Measurements from ENCODE around the gene UBA5. TPM values are rescaled to one million over a fixed set of nuclear protein-coding genes. Genes with fewer than 3 reads are reported as not detected.

UBA5 gene
- total RNA-seq, 2 experiments from 2014 or later = 31.4 to 39.0 TPM

DNA sequence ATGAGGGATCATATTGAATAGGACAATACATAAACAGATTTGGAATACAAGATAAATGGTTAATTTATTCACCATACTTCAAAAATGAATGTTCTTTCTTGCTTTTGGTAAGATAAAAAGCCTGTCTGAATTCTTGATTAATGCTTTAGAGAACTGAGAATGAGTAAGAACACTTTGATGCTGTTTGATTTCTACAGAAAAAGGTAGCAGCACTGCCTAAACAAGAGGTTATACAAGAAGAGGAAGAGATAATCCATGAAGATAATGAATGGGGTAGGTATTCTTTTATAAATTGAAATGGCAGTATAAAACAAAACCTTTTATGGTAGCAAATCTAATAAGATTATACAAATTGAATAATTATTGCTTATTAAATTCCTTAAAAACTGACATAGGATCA is 15.3 kb downstream of the UBA5 start:
- DNase-seq = no peak
- Mint-ChIP-seq H3K4me1 (ENCODE audit: low read depth) (no peaks in the 10 kb centered on the region), H3K9me3 (ENCODE audit: insufficient read depth) (no peaks in the 10 kb centered on the region), H3K4me3 (no peak overlapping the region), H3K27me3 (ENCODE audit: low read depth) (no peaks in the 10 kb centered on the region), H3K36me3 (ENCODE audit: low read depth) (peaks cover 49% of the 10 kb centered on the region), H3K27ac (no peak overlapping the region)
- POLR2A ChIA-PET = no interaction called here
- no peak for ATAC-seq
- CTCF ChIA-PET = interaction anchor here (0.9 kb wide), 1 partner anchor 138 kb away, joined by 3 read pairs; no protein-coding TSS in a partner anchor

DNA sequence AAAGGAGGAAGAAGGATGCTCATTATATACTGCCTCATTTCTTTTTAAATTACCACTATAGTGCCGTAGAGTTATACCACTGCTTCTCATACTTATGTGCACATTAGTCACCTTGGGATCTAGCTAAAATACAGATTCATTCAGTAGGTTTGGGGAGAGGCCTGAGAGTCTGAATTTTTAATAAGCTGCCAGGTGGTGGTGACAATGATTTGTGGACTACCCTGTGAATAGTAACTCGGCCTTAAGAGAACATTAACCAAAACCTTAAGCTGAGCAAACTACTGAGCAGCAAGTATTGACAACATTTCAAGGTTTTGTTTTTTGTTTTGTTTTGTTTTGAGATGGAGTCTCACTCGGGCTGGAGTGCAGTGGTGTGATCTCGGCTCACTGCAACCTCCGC is 19.8 kb downstream of the UBA5 start:
- ATAC-seq (no peak), DNase-seq (no peak)
- Mint-ChIP-seq H3K27me3 (ENCODE audit: low read depth) (no peaks in the 10 kb centered on the region), H3K4me1 (ENCODE audit: low read depth) (no peaks in the 10 kb centered on the region), H3K27ac (no peak overlapping the region), H3K36me3 (ENCODE audit: low read depth) (peaks cover 44% of the 10 kb centered on the region), H3K4me3 (no peak overlapping the region), H3K9me3 (ENCODE audit: insufficient read depth) (no peaks in the 10 kb centered on the region)
- ChIA-PET POLR2A (interaction anchor here (0.6 kb wide), 2 partner anchors 21 to 190 kb away, joined by 3 read pairs; no protein-coding TSS in a partner anchor), CTCF (interaction anchor here (1.2 kb wide), 1 partner anchor 19 kb away, joined by 3 read pairs; no protein-coding TSS in a partner anchor)

DNA sequence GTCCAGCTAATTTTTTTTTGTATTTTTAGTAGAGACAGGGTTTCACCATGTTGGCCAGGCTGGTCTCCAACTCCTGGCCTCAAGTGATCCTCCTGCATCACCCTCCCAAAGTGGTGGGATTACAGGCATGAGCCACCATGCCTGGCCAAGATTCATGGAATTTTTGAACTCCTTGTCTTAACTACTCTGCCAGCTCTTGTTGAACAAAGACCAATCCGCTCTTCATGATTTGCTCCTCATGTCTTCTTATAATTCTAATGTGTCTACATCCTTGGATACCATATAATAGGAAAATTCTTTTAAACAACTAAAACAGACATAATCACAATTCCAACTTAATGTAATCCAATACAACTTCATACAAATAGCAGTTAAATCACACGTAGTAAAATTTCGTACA is 21.3 kb downstream of the UBA5 start:
- no peak for DNase-seq
- ChIA-PET CTCF (interaction anchor here (1.4 to 2.1 kb wide), 2 partner anchors 9 to 15 kb away, joined by 4 to 5 read pairs; no protein-coding TSS in a partner anchor), POLR2A (no interaction called here)
- no peaks in the 10 kb centered on the region for H3K9me3 Mint-ChIP-seq (ENCODE audit: insufficient read depth)
- H3K36me3 Mint-ChIP-seq (ENCODE audit: low read depth) = peaks cover 38% of the 10 kb centered on the region
- H3K4me1 Mint-ChIP-seq (ENCODE audit: low read depth) = no peaks in the 10 kb centered on the region
- no peaks in the 10 kb centered on the region for H3K27me3 Mint-ChIP-seq (ENCODE audit: low read depth)
- H3K4me3 Mint-ChIP-seq = no peak overlapping the region
- H3K27ac Mint-ChIP-seq = no peak overlapping the region
- ATAC-seq = no peak

DNA sequence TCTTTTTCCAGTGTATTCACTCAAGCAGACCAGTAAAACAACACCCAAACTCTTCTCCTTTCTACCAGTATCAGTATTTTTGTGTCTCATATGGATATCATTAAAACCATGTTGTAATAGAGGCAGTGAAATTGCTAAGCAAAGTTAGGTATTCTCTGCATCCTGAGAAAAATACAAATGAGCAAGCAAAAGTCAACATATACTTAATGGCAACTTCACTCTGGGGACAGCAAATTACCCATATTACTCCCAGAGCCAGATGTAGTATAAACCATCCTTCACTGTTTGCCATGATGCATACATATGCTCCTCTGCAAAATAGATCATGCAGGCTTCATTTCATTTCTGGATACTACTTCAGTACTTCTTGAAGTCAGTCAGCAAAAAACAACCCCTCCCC is 22.1 kb downstream of the UBA5 start:
- no peaks in the 10 kb centered on the region for H3K27me3 Mint-ChIP-seq (ENCODE audit: low read depth)
- H3K4me3 Mint-ChIP-seq = no peak overlapping the region
- no peaks in the 10 kb centered on the region for H3K4me1 Mint-ChIP-seq (ENCODE audit: low read depth)
- H3K36me3 Mint-ChIP-seq (ENCODE audit: low read depth) = peaks cover 34% of the 10 kb centered on the region
- ATAC-seq = no peak
- no peaks in the 10 kb centered on the region for H3K9me3 Mint-ChIP-seq (ENCODE audit: insufficient read depth)
- DNase-seq = no peak
- POLR2A ChIA-PET = no interaction called here
- no peak overlapping the region for H3K27ac Mint-ChIP-seq
- CTCF ChIA-PET = interaction anchor here (1.4 to 2.1 kb wide), 3 partner anchors 9 to 16 kb away, joined by 3 to 5 read pairs (median 4); no protein-coding TSS in a partner anchor

DNA sequence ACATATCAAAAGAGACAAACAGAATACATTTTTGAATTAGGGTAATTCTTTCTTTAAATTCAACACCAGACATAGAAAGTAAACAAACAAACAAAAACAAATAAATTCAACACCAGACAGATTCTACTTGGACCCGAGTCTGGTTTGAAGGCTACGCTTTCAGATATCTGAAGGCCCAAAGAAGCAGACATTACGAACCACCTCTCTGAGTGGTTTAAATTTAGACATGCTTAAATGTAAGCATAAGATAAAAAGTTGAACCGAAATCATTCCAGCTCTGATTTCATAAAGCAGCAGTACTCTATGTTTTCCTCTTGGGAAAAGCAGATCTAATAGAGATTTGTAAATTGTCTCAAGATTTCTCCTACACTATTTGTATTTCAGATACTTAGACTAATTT is 29.9 kb downstream of the UBA5 start:
- CTCF ChIA-PET = no interaction called here
- H3K9me3 Mint-ChIP-seq (ENCODE audit: insufficient read depth) = no peaks in the 10 kb centered on the region
- no peaks in the 10 kb centered on the region for H3K27me3 Mint-ChIP-seq (ENCODE audit: low read depth)
- H3K36me3 Mint-ChIP-seq (ENCODE audit: low read depth) = peaks cover 26% of the 10 kb centered on the region
- ATAC-seq (no peak), DNase-seq (no peak)
- H3K4me3 Mint-ChIP-seq = no peak overlapping the region
- H3K27ac Mint-ChIP-seq = no peak overlapping the region
- POLR2A ChIA-PET = no interaction called here
- no peaks in the 10 kb centered on the region for H3K4me1 Mint-ChIP-seq (ENCODE audit: low read depth)

DNA sequence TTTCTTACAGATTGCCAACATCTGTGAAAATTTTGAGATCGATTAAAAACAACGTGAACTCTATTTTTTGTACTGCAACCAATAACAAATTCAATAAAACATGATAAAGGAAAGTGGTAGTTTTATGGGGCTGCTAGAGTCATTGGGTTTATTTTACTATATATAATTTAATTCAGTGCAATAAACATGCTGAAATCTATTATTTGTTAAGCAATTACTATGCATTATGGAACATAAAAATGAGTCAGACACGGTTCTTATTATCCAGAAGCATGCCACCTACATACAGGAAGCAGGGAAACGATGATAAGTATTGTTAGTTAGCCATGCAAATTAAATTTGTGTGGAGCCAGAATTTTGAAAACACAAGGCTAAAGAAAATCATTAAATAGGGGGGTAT is 34.9 kb downstream of the UBA5 start:
- no peak for DNase-seq
- Mint-ChIP-seq H3K4me3 (no peak overlapping the region), H3K27ac (no peak overlapping the region), H3K36me3 (ENCODE audit: low read depth) (peaks cover 33% of the 10 kb centered on the region), H3K9me3 (ENCODE audit: insufficient read depth) (no peaks in the 10 kb centered on the region), H3K4me1 (ENCODE audit: low read depth) (no peaks in the 10 kb centered on the region), H3K27me3 (ENCODE audit: low read depth) (no peaks in the 10 kb centered on the region)
- ATAC-seq = no peak
- ChIA-PET POLR2A (no interaction called here), CTCF (no interaction called here)

DNA sequence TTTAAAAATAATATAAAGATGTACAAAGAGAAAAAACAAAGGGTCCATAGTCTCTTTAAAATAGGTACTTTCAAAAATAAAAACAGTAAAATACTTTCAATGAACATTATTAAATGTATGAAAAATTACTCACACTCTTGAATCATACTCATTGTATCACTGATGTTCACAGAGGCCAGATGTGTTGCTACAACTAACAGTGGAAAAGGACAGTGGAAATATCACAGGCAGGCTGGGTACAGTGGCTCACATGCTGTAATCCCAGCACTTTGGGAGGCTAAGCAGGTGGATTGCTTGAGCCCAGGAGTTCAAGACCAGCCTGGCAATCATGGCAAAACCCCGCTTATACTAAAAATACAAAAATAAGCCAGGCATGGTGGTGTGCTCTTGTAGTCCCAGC is 35.3 kb downstream of the UBA5 start:
- no peak for ATAC-seq
- no peaks in the 10 kb centered on the region for H3K27me3 Mint-ChIP-seq (ENCODE audit: low read depth)
- H3K4me1 Mint-ChIP-seq (ENCODE audit: low read depth) = no peaks in the 10 kb centered on the region
- H3K27ac Mint-ChIP-seq = no peak overlapping the region
- peaks cover 32% of the 10 kb centered on the region for H3K36me3 Mint-ChIP-seq (ENCODE audit: low read depth)
- no peaks in the 10 kb centered on the region for H3K9me3 Mint-ChIP-seq (ENCODE audit: insufficient read depth)
- no peak for DNase-seq
- ChIA-PET POLR2A (no interaction called here), CTCF (no interaction called here)
- no peak overlapping the region for H3K4me3 Mint-ChIP-seq

DNA sequence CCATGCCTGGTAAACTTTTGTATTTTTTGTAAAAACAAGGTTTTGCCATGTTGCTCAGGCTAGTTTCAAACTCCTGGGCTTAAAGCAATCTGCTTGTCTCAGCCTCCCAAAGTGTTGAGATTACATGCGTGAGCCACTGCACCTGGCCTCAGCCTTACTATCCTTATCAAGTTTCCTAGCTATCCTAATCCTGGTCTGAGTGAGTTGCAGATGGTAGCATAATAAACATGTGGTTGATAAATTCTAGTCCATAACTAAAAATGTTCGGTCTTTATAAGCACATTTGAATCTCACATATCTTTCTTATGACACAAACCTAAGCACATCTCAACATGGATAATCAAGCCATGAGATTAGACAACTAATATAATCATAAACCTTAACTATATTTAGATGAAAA is 43.6 kb downstream of the UBA5 start:
- H3K27me3 Mint-ChIP-seq (ENCODE audit: low read depth) = no peaks in the 10 kb centered on the region
- H3K36me3 Mint-ChIP-seq (ENCODE audit: low read depth) = peaks cover 45% of the 10 kb centered on the region
- CTCF ChIA-PET = no interaction called here

DNA sequence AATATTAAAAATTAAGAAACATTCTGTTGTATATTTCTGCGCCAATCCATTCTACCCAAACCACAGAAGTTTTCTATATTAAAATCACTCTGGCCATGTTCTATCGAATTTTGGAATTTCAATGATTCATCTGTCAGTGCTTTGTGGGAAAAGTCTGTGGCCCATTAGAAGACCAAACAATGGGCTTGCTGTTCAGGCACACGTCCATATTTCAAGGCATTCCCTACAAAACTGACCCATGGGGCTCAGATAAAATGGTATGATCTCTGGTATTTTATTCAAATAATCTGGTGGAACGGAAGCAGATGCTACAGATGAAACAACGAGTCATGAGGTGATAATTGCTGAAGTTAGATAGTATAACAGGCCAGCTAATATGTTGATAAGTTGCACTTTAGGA is 49.6 kb downstream of the UBA5 start:
- POLR2A ChIA-PET = interaction anchor here (0.7 kb wide), 1 partner anchor 868 kb away, joined by 4 read pairs; no protein-coding TSS in a partner anchor
- no peak for ATAC-seq
- Mint-ChIP-seq H3K36me3 (ENCODE audit: low read depth) (peaks cover 33% of the 10 kb centered on the region), H3K27me3 (ENCODE audit: low read depth) (no peaks in the 10 kb centered on the region), H3K27ac (no peak overlapping the region), H3K4me1 (ENCODE audit: low read depth) (no peaks in the 10 kb centered on the region), H3K9me3 (ENCODE audit: insufficient read depth) (no peaks in the 10 kb centered on the region), H3K4me3 (no peak overlapping the region)
- DNase-seq = no peak
- CTCF ChIA-PET = no interaction called here

More for the DNA sequence above, 43.6 kb downstream of the UBA5 start:
- POLR2A ChIA-PET = no interaction called here
- H3K4me1 Mint-ChIP-seq (ENCODE audit: low read depth) = no peaks in the 10 kb centered on the region
- no peak overlapping the region for H3K27ac Mint-ChIP-seq
- no peaks in the 10 kb centered on the region for H3K9me3 Mint-ChIP-seq (ENCODE audit: insufficient read depth)
- H3K4me3 Mint-ChIP-seq = no peak overlapping the region
- DNase-seq (no peak), ATAC-seq (no peak)

DNA sequence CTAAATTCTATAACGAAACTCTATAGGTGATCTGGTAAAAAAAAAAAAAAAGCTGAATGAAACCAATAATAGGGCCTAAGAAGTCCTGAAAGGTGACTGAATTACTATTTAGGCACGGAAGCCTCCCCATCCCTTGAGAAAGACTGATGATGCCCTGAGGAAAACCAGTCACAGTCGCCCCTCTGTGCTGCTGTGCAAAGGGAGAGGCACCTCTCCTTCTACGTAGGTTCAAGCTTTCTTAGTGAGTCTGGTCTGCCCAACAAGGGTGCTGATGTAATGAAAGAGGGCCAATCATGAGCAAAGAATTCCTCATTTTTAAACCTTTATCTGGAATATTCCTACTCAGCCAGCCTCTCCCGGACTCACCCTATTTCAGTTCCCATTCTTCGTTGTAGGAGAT is 50.2 kb downstream of the UBA5 start:
- ChIA-PET CTCF (no interaction called here), POLR2A (interaction anchor here (0.7 kb wide), 1 partner anchor 867 kb away, joined by 4 read pairs; no protein-coding TSS in a partner anchor)
- DNase-seq (no peak), ATAC-seq (no peak)
- H3K27me3 Mint-ChIP-seq (ENCODE audit: low read depth) = no peaks in the 10 kb centered on the region
- no peak overlapping the region for H3K27ac Mint-ChIP-seq
- H3K4me1 Mint-ChIP-seq (ENCODE audit: low read depth) = no peaks in the 10 kb centered on the region
- H3K9me3 Mint-ChIP-seq (ENCODE audit: insufficient read depth) = no peaks in the 10 kb centered on the region
- H3K36me3 Mint-ChIP-seq (ENCODE audit: low read depth) = peaks cover 32% of the 10 kb centered on the region
- H3K4me3 Mint-ChIP-seq = no peak overlapping the region

DNA sequence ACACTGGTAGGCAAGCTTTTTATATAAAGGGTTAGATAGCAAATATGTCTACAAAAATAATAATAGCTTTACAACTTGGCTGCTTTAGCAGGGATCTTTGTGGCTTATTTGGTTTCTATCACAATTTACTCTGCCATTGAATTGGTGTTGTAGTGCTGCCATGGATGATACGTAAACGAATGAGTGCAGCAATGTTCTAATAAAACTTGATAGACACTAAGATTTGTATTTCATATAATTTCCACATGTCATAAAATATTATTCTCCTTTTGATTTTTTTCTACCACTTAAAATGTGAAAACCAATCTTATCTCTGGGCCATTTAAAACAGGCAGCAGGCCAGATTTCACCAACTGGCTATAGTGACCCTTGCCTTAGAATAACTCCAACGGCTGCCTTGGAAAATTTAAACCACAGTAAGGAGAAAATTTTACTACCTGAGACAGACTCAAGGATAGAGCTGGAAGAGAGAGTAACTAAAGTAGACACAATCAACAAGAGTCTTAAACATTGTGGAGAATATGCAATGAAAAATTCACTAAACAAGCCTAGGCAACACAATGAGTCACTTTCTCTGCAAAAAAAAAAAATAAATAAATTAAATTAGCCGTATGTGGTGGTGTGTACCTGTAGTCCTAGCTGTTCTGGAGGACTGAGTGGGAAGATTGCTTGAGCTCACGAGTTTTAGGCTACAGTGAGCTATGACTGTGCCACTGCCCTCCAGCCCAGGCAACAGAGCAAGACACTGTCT is 54.0 kb downstream of the UBA5 start:
- Mint-ChIP-seq H3K9me3 (ENCODE audit: insufficient read depth) (no peaks in the 10 kb centered on the region), H3K27me3 (ENCODE audit: low read depth) (no peaks in the 10 kb centered on the region), H3K27ac (no peak overlapping the region), H3K4me1 (ENCODE audit: low read depth) (no peaks in the 10 kb centered on the region), H3K36me3 (ENCODE audit: low read depth) (peaks cover 29% of the 10 kb centered on the region), H3K4me3 (no peak overlapping the region)
- POLR2A ChIA-PET = no interaction called here
- no peak for DNase-seq
- CTCF ChIA-PET = interaction anchor here (0.7 to 1.1 kb wide), 2 partner anchors 13 to 647 kb away, joined by 3 to 5 read pairs; no protein-coding TSS in a partner anchor
- no peak for ATAC-seq

DNA sequence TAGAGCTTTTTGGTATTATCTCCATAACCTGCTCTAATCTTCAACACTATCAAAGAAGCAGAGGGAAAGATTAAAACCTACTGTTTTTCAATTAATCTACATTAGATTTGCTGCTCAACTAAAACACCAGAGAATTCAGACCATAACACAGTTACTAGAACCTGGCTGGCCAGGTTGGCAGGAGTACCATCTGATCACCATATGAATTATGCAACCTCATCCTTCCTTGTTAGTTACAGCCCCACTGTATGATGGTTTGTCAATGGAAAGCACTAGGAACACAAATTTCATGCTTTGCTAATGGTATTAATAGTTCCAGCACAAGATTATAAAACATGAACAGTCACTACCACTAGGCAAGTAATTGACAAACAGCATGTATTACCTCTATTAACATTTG is 56.2 kb downstream of the UBA5 start:
- Mint-ChIP-seq H3K36me3 (ENCODE audit: low read depth) (peaks cover 26% of the 10 kb centered on the region), H3K9me3 (ENCODE audit: insufficient read depth) (no peaks in the 10 kb centered on the region), H3K4me1 (ENCODE audit: low read depth) (peaks cover 12% of the 10 kb centered on the region), H3K27me3 (ENCODE audit: low read depth) (no peaks in the 10 kb centered on the region), H3K4me3 (no peak overlapping the region), H3K27ac (no peak overlapping the region)
- ChIA-PET POLR2A (no interaction called here), CTCF (interaction anchor here (1.3 to 1.4 kb wide), 2 partner anchors 9 to 10 kb away, joined by 3 to 5 read pairs; no protein-coding TSS in a partner anchor)
- no peak for ATAC-seq
- DNase-seq = no peak

Data from activated CD8-positive, alpha-beta T cell treated with anti-CD3 and anti-CD28 coated beads, Interleukin-2, amount 10 ng/mL, durations not matched to agents 7 days and 5 days (primary cell).